Stimulated activated CD8-positive, alpha-beta memory T cell treated with anti-CD3 and anti-CD28 coated beads, Interleukin-12 subunit alpha, Interleukin-12 subunit beta, amount 100 ng/mL, for 1 hour (primary cell): ENCODE measurements around the gene KCTD15.

Experiments used
- DNase-seq: peaks from one replicate; pipeline ENCODE4 v3.0.0-alpha.2; 2020; ENCODE audit warnings: low read depth

KCTD15 gene

DNA sequence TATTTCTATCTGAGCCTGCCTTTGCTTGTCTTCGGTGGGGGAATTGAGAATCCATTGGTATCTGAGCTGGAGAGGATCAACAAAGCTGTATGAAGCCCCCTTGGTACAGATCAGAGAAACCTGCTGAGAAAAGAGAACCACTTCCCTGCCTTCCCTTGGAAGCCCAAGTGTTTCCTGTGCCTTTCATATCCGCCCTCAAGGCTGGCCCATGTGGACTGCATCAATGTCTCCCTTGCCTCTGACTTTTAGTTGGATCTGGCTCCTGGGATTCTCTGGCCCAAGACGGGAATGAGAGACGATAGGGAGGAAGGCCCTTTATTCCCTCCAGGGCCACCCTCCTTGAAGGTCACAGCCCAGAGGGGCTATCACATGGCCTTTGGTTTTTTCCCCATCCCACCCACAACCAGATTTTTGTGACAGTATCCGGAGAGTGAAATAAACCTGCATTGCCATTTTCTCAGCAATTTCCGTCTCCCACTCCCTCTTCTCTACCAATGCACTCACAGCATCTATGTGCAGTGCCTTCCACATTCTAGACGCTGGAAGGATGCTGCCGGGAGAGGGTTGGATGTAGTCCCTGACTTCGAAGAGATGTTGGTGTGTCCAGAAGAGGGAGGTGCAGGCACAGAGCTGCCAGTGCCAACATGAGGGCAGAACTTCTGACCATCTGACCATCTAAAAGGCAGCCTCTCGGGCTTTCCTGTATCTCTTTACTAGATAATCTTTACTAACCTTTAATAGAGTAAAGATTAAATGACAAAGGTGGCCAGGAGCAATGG lies 63.8 kb downstream of the KCTD15 start:
- no peak for DNase-seq

DNA sequence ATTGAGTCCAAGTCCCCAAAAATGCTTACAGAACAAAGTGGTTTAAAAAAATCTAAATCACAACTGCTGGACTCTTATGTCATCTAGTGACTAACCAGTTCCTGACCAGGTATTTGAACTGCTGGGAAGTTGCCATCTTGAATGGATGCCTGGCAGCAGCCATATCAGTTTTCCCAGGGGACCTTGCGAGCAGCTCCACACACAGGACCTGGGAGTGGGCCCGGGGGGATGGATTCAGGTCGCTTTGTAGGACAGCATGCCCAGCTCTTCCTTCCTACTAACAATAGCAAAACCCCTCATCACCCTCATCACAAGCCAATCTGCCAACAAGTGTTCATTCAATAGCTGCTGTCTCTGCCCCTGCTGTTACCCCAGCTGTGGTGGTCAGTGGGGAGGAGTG lies 65.3 kb downstream of the KCTD15 start:
- no peak for DNase-seq

DNA sequence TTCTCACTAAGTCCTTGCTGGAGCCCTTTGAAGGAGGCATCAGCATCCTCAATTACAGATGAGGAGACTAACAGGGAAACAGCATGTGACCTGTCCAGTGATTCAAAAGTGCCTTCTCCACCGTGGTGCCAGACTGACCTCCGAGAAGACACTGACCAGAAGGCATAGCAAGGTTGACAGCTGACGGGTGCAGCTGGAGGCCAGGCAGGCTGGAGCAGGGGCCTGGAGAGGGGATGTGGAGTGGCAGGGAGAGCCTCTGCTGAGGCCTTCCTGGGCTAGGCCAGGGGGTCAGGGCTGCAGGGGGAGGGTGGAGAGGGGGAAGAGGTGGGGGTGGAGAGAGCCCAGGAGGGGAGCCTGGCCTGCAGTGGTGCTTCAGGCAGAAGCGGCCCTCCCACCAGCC lies 66.3 kb downstream of the KCTD15 start:
- no peak for DNase-seq

DNA sequence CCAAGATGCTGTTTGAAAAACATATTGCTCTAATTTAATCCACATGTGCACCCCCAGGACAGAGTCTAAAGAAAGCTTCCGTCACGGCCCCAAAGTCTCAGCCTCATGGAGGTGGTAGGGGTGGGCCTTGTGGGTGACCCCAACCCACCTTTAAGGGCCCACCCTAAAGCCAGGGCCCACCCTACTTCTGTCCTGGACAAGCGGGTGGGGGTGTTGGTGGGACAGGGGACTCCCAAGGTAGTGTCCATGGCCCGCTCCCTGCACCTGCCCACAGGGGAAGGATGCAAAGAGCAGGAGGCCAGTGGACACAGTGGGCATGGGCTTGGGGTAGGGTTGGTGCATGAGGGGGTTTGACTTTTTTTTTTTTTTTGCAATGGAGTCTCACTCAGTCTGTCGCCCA lies 66.8 kb downstream of the KCTD15 start:
- no peak for DNase-seq

DNA sequence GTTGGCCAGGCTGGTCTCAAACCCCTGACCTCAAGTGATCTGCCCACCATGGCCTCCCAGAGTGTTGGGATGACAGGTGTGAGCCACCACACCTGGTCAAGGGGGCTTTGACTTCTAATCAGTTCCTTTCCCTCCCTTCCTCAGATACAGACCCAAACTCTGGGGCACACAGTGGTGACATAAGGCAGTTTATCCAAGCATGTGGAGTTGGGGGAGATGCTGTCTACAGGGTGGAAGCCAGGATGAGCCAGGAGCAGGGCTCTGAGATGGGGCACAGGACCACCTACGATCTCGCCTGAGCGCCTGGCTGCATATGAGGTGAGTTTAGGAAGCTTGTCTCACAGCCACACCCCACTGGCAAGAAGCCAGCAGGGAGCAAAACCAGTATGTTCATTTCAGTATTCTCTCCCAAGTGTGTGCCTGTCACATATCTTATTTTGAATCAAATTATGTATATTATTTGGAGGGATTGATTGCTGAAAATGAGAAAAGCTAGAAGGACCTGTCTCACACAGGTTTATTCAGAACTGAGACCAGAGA lies 67.7 kb downstream of the KCTD15 start:
- DNase-seq: no peak

DNA sequence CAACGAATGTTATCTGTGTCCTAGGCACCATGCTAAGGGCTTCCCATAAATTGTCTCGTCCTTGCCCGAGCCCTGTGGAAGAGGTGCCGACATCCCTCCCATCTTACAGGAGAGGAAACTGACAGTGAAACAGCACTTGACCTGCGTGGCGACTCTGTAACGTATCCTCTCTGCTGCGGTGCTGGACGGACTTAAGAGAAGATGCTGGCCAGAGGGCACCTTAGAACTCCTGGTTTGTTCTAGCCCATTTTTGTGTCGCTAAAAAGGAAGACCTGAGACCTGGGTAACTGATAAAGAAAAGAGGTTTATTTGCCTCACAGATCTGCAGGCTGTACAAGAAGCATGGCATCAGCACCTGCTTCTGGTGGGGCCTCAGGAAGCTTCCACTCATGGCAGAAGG lies 68.6 kb downstream of the KCTD15 start:
- no peak for DNase-seq
